ENCODE measurements around the gene OR6N2.

GRCh38 chr1:158803678-158804077 is 22.7 kb upstream of the OR6N2 start:
- TF ChIP-seq CTCF (IDR thresholded peaks at IDR 0.05; ENCODE audit: insufficient read depth, low read depth, low read length) (no peak), EZH2 (IDR thresholded peaks at IDR 0.05; ENCODE audit: insufficient read depth, low read length) (no peak)
